Measurements from ENCODE around the gene GNB2.

GNB2 gene

GRCh38 chr7:100673302-100673941 lies at the start of gene GNB2:
Gene GNB2 (plus strand): TSS chr7:100673740. CDS start chr7:100676266, 2,526 bp downstream.
- H3K9me3 ChIP-seq (ENCODE audit: severe bottlenecking): no peaks in the 10 kb centered on the region
- no peak for TF ChIP-seq CTCF (IDR thresholded peaks at IDR 0.05; ENCODE audit: poor library complexity, severe bottlenecking)
- H3K36me3 ChIP-seq (ENCODE audit: low read depth): peaks cover 21% of the 10 kb centered on the region
- H3K27ac ChIP-seq (ENCODE audit: poor library complexity, severe bottlenecking): peak within 1 kb of the TSS; percentile 75
- no peaks in the 10 kb centered on the region for H3K27me3 ChIP-seq (ENCODE audit: insufficient read depth, poor library complexity, severe bottlenecking)
- peak; percentile 97 for DNase-seq (ENCODE audit: low spot score)
- H3K4me1 ChIP-seq (ENCODE audit: insufficient read depth, poor library complexity, severe bottlenecking): no peaks in the 10 kb centered on the region
- ATAC-seq (ENCODE audit: low read depth): peak; percentile 69
- H3K4me3 ChIP-seq (ENCODE audit: severe bottlenecking): peak within 1 kb of the TSS; percentile 92

- Histone ChIP-seq H3K4me3 (ENCODE audit: severe bottlenecking) (no peak overlapping the region), H3K27me3 (ENCODE audit: insufficient read depth, poor library complexity, severe bottlenecking) (no peaks in the 10 kb centered on the region), H3K27ac (ENCODE audit: poor library complexity, severe bottlenecking) (no peak overlapping the region), H3K4me1 (ENCODE audit: insufficient read depth, poor library complexity, severe bottlenecking) (no peaks in the 10 kb centered on the region), H3K9me3 (ENCODE audit: severe bottlenecking) (no peaks in the 10 kb centered on the region), H3K36me3 (ENCODE audit: low read depth) (no peaks in the 10 kb centered on the region)
- no peak for TF ChIP-seq CTCF (IDR thresholded peaks at IDR 0.05; ENCODE audit: poor library complexity, severe bottlenecking)
- ATAC-seq (ENCODE audit: low read depth) (no peak), DNase-seq (ENCODE audit: low spot score) (no peak)
Observed at GRCh38 chr7:100623951-100624824, 49.4 kb upstream of the GNB2 start.

GRCh38 chr7:100626055-100626454 lies 47.5 kb upstream of the GNB2 start:
- Histone ChIP-seq H3K9me3 (ENCODE audit: severe bottlenecking) (no peaks in the 10 kb centered on the region), H3K4me1 (ENCODE audit: insufficient read depth, poor library complexity, severe bottlenecking) (no peaks in the 10 kb centered on the region), H3K4me3 (ENCODE audit: severe bottlenecking) (peak overlapping the region; percentile 5), H3K36me3 (ENCODE audit: low read depth) (no peaks in the 10 kb centered on the region), H3K27ac (ENCODE audit: poor library complexity, severe bottlenecking) (no peak overlapping the region), H3K27me3 (ENCODE audit: insufficient read depth, poor library complexity, severe bottlenecking) (no peaks in the 10 kb centered on the region)
- ATAC-seq (ENCODE audit: low read depth) (no peak), DNase-seq (ENCODE audit: low spot score) (no peak)
- no peak for TF ChIP-seq CTCF (IDR thresholded peaks at IDR 0.05; ENCODE audit: poor library complexity, severe bottlenecking)

- ATAC-seq (ENCODE audit: low read depth) (peak; percentile 96), DNase-seq (ENCODE audit: low spot score) (no peak)
- Histone ChIP-seq H3K27me3 (ENCODE audit: insufficient read depth, poor library complexity, severe bottlenecking) (no peaks in the 10 kb centered on the region), H3K36me3 (ENCODE audit: low read depth) (no peaks in the 10 kb centered on the region), H3K4me1 (ENCODE audit: insufficient read depth, poor library complexity, severe bottlenecking) (no peaks in the 10 kb centered on the region), H3K4me3 (ENCODE audit: severe bottlenecking) (peak overlapping the region; percentile 24), H3K9me3 (ENCODE audit: severe bottlenecking) (no peaks in the 10 kb centered on the region), H3K27ac (ENCODE audit: poor library complexity, severe bottlenecking) (no peak overlapping the region)
- no peak for TF ChIP-seq CTCF (IDR thresholded peaks at IDR 0.05; ENCODE audit: poor library complexity, severe bottlenecking)
Observed at GRCh38 chr7:100626530-100627237, 46.9 kb upstream of the GNB2 start.
